ENCODE data around the gene DLG5. TPM values are rescaled to one million over a fixed set of nuclear protein-coding genes. Genes with fewer than 3 reads are reported as not detected.

The DLG5 gene
- total and polyA plus RNA-seq, 2 experiments from 2014 or later, result 4.4 to 27.9 TPM

DNA sequence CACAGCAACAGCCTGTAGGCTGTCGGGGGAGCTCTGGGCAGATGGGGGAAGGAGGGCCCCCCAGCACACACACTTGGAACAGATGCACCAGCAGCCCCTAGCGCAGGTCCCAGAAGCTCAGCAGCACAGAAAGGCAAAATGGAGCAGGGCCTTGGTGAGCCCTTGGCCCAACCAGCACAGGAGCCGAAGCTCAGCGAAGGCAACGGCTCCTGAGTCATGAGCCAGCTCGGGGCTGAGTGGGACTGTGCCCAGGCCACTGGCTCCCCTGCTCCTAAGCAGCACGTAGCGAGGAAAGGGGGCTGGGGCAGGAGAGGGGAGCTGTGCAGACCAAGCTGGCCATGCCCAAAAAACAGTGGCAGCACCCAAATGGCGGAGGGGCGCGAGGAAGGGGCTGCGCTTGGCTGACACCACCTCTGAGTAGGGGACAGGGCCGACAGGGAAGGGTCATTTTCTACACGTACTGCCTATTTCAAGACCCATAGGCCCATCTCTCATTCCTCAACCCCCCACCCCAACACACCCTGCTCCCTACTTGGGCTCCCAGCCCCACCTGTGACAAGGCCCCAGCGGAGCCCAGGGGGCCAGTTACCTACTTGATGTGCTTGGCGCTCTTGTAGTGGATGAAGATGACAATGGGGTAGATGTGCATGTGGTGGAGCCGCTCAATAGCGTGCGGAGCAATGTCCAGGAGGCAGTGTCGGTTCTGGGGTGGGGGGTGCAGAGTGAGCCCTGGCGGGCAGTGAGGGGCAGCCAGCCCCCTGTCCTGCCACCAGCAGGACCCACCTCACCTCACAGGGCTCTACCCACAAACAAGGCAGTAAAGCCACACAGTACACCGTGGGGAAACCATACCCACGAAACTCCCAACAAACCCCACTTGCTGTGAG lies 132.1 kb downstream of the DLG5 start:
- TF ChIP-seq EZH2 (IDR thresholded peaks at IDR 0.05; ENCODE audit: insufficient read depth, poor library complexity, severe bottlenecking), result no peak
- no peak for TF ChIP-seq EZH2phosphoT487 (IDR thresholded peaks at IDR 0.05; ENCODE audit: insufficient read depth, low read depth)
- Histone ChIP-seq H4K20me1 (ENCODE audit: insufficient read depth) (no peaks in the 10 kb centered on the region), H3F3A (ENCODE audit: insufficient read depth) (no peaks in the 10 kb centered on the region), H3K4me3 (no peak overlapping the region), H3K79me2 (ENCODE audit: insufficient read depth) (no peaks in the 10 kb centered on the region), H3K4me1 (ENCODE audit: insufficient read depth) (no peaks in the 10 kb centered on the region), H3K9me3 (ENCODE audit: low read depth) (no peaks in the 10 kb centered on the region), H3K36me3 (ENCODE audit: low read depth) (peaks cover 8% of the 10 kb centered on the region; the same call in 1 of the 2 replicates), H3K27ac (no peak overlapping the region), H3K9ac (no peak overlapping the region), H3K9me2 (ENCODE audit: insufficient read depth) (no peaks in the 10 kb centered on the region), H3K4me2 (ENCODE audit: unreplicated experiment) (no peak overlapping the region), H3K27me3 (replicated peaks; ENCODE audit: insufficient read depth) (no peaks in the 10 kb centered on the region), H2AFZ (no peak overlapping the region)
- in situ Hi-C loops (cut with MboI), result no loop called here
- WGBS, 2 experiments (ENCODE audit: low coverage in 1 of 2, low lambda C conversion rate in 2 of 2, missing lambda C conversion rate in 2 of 2), result 93 to 94% methylated on average over 20 to 23 of the region's 23 CpGs
- no peak for DNase-seq

DNA sequence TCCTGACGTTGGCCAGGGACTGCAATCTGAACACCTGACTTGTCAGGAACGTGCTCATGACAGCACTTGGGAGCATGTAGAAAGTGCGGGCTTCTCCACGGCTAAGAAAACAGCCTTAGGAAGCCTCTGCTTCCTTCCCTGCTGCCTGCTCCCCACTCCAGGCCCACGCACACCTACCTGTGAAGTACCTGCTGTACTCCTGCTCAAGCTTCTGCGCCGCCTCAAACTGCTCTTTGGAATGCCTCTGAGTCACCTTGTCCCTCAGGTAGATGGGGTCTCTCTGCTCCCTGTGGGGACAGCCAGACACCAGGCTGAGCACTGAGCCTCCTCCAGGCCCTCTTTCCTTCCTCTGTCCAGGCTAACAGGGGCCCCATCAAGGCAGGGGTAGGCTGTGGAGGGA lies 132.7 kb downstream of the DLG5 start:
- H3K4me3 ChIP-seq, result no peak overlapping the region
- no peaks in the 10 kb centered on the region for H3K9me3 ChIP-seq (ENCODE audit: low read depth)
- TF ChIP-seq EZH2 (IDR thresholded peaks at IDR 0.05; ENCODE audit: insufficient read depth, poor library complexity, severe bottlenecking) (no peak), EZH2phosphoT487 (IDR thresholded peaks at IDR 0.05; ENCODE audit: insufficient read depth, low read depth) (no peak)
- H3K27me3 ChIP-seq (replicated peaks; ENCODE audit: insufficient read depth), result no peaks in the 10 kb centered on the region
- H3K27ac ChIP-seq, result no peak overlapping the region
- no peaks in the 10 kb centered on the region for H3F3A ChIP-seq (ENCODE audit: insufficient read depth)
- no peaks in the 10 kb centered on the region for H4K20me1 ChIP-seq (ENCODE audit: insufficient read depth)
- in situ Hi-C loops (cut with MboI), result no loop called here
- H3K9me2 ChIP-seq (ENCODE audit: insufficient read depth), result no peaks in the 10 kb centered on the region
- peaks cover 8% of the 10 kb centered on the region; the same call in 1 of the 2 replicates for H3K36me3 ChIP-seq (ENCODE audit: low read depth)
- WGBS, 2 experiments (ENCODE audit: low coverage in 1 of 2, low lambda C conversion rate in 2 of 2, missing lambda C conversion rate in 2 of 2), result 63 to 69% methylated on average over 7 of the region's 7 CpGs
- no peak overlapping the region for H3K4me2 ChIP-seq (ENCODE audit: unreplicated experiment)
- no peaks in the 10 kb centered on the region for H3K4me1 ChIP-seq (ENCODE audit: insufficient read depth)
- no peak overlapping the region for H2AFZ ChIP-seq
- H3K79me2 ChIP-seq (ENCODE audit: insufficient read depth), result no peaks in the 10 kb centered on the region
- H3K9ac ChIP-seq, result no peak overlapping the region
- no peak for DNase-seq

DNA sequence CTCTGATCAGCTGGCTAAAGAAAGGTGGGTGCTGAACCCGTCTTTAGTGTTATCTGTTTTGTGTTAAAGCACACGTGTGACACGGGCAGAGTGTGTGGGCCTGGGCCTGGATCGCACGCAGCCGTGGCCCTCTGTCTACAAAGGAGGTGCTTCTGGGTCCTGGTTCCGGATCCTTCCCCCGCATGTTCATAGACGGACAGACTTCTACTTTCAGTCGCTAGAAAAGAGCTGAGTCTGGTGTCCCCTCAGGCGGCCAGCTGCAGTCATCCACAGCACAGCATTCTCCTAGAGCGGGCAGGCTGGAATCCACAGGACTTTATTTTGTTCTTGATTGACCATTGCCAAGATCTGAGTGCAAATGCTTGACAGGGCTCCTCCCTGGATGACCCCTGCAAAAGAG lies 134.4 kb downstream of the DLG5 start:
- Histone ChIP-seq H3K9me3 (ENCODE audit: low read depth) (no peaks in the 10 kb centered on the region), H3K4me2 (ENCODE audit: unreplicated experiment) (no peak overlapping the region), H3K9me2 (ENCODE audit: insufficient read depth) (no peaks in the 10 kb centered on the region), H3F3A (ENCODE audit: insufficient read depth) (no peaks in the 10 kb centered on the region), H3K4me1 (ENCODE audit: insufficient read depth) (no peaks in the 10 kb centered on the region), H3K36me3 (ENCODE audit: low read depth) (peaks cover 8% of the 10 kb centered on the region; the same call in 1 of the 2 replicates), H3K27ac (no peak overlapping the region), H3K79me2 (ENCODE audit: insufficient read depth) (no peaks in the 10 kb centered on the region), H4K20me1 (ENCODE audit: insufficient read depth) (no peaks in the 10 kb centered on the region), H3K4me3 (no peak overlapping the region), H3K9ac (no peak overlapping the region), H3K27me3 (replicated peaks; ENCODE audit: insufficient read depth) (no peaks in the 10 kb centered on the region), H2AFZ (no peak overlapping the region)
- TF ChIP-seq EZH2phosphoT487 (IDR thresholded peaks at IDR 0.05; ENCODE audit: insufficient read depth, low read depth), result no peak
- no peak for TF ChIP-seq EZH2 (IDR thresholded peaks at IDR 0.05; ENCODE audit: insufficient read depth, poor library complexity, severe bottlenecking)
- WGBS, 2 experiments (ENCODE audit: low coverage in 1 of 2, low lambda C conversion rate in 2 of 2, missing lambda C conversion rate in 2 of 2), result 83 to 86% methylated on average over 12 of the region's 12 CpGs
- DNase-seq, result no peak
- in situ Hi-C loops (cut with MboI), result no loop called here

DNA sequence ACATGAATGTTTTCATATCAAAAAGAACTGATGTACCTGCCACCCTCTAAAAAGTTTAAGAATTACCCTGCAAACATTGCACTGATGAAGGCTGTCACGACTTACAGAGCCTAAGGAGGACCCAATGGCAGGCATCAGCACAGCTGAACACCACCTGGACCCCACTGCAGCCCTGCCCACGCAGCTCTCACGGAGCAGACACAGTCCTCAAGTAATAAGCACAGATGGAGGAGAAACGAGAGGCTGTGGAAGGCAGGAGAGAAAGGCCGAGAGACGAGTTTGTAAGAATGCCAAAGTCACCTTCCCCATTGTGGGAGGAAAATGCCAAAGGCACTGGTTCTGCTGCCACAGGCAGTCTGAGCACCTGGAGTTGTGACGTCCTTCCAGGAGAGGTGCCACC lies 135.0 kb downstream of the DLG5 start:
- Histone ChIP-seq H3K79me2 (ENCODE audit: insufficient read depth) (no peaks in the 10 kb centered on the region), H3K27me3 (replicated peaks; ENCODE audit: insufficient read depth) (no peaks in the 10 kb centered on the region), H3K9ac (no peak overlapping the region), H3K4me3 (no peak overlapping the region), H3K4me1 (ENCODE audit: insufficient read depth) (no peaks in the 10 kb centered on the region), H4K20me1 (ENCODE audit: insufficient read depth) (no peaks in the 10 kb centered on the region), H2AFZ (no peak overlapping the region), H3K4me2 (ENCODE audit: unreplicated experiment) (no peak overlapping the region), H3K36me3 (ENCODE audit: low read depth) (peaks cover 8% of the 10 kb centered on the region; the same call in 1 of the 2 replicates), H3K27ac (no peak overlapping the region), H3K9me3 (ENCODE audit: low read depth) (no peaks in the 10 kb centered on the region), H3K9me2 (ENCODE audit: insufficient read depth) (no peaks in the 10 kb centered on the region), H3F3A (ENCODE audit: insufficient read depth) (no peaks in the 10 kb centered on the region)
- no peak for TF ChIP-seq EZH2phosphoT487 (IDR thresholded peaks at IDR 0.05; ENCODE audit: insufficient read depth, low read depth)
- no peak for TF ChIP-seq EZH2 (IDR thresholded peaks at IDR 0.05; ENCODE audit: insufficient read depth, poor library complexity, severe bottlenecking)
- DNase-seq, result no peak
- in situ Hi-C loops (cut with MboI), result no loop called here
- 48 to 50% methylated on average over 7 of the region's 7 CpGs for WGBS, 2 experiments (ENCODE audit: low coverage in 1 of 2, low lambda C conversion rate in 2 of 2, missing lambda C conversion rate in 2 of 2)
